MV-4-11 (cell line): ENCODE data around the gene FXYD1.

Experiments used
- DNase-seq: peaks from one replicate; lab custom pipeline; 2025; lab: John Stamatoyannopoulos, UW

The FXYD1 gene

GRCh38 chr19:35162471-35163326 lies 24.1 kb downstream of the FXYD1 start:
- no peak for DNase-seq

GRCh38 chr19:35164418-35164817 lies 25.8 kb downstream of the FXYD1 start:
- peak; percentile 85 for DNase-seq

GRCh38 chr19:35165200-35166058 lies 26.8 kb downstream of the FXYD1 start:
- DNase-seq: no peak

GRCh38 chr19:35166100-35167063 lies 27.8 kb downstream of the FXYD1 start:
- DNase-seq: peak; percentile 66

GRCh38 chr19:35167251-35168119 lies 28.9 kb downstream of the FXYD1 start:
- DNase-seq: peak; percentile 93

- no peak for DNase-seq
These were observed 29.6 kb downstream of the FXYD1 start for GRCh38 chr19:35168196-35168595.

- no peak for DNase-seq
These were observed 30.8 kb downstream of the FXYD1 start for GRCh38 chr19:35169221-35169995.

GRCh38 chr19:35170359-35171061 lies 31.9 kb downstream of the FXYD1 start:
- DNase-seq: no peak

- peak; percentile 35 for DNase-seq
These were observed 33.1 kb downstream of the FXYD1 start for GRCh38 chr19:35171730-35172129.

- DNase-seq: no peak
These were observed 35.6 kb downstream of the FXYD1 start for GRCh38 chr19:35174226-35174625.

- DNase-seq: no peak
These were observed 37.6 kb downstream of the FXYD1 start for GRCh38 chr19:35176181-35176570.

GRCh38 chr19:35177377-35178274 lies 39.0 kb downstream of the FXYD1 start:
- DNase-seq: no peak

- DNase-seq: no peak
These were observed 40.1 kb downstream of the FXYD1 start for GRCh38 chr19:35178701-35179100.

- no peak for DNase-seq
These were observed 41.2 kb downstream of the FXYD1 start for GRCh38 chr19:35179830-35180229.

GRCh38 chr19:35181387-35181786 lies 42.8 kb downstream of the FXYD1 start:
- no peak for DNase-seq

GRCh38 chr19:35184267-35184666 lies 45.6 kb downstream of the FXYD1 start:
- DNase-seq: no peak

GRCh38 chr19:35184884-35185283 lies 46.3 kb downstream of the FXYD1 start:
- no peak for DNase-seq
